A673 (cell line): Measurements from ENCODE around the gene HTR3E.

ENCODE experiments used
- EZH2 ChIP-seq: fragments of 200-600 bp; sonication (generic); IDR thresholded peaks from 2 replicates; pipeline ENCODE4 v1.6.1; 2017; ENCODE audit warnings: borderline replicate concordance, low read depth, mild to moderate bottlenecking, mixed read lengths, antibody characterized with exemption, low read length; ENCODE audit not compliant: poor library complexity, severe bottlenecking
- TF ChIP-seq, protein P1 (sequence below): fragments of 300-800, 200-600 bp; sonication (generic); conservative IDR thresholded peaks from 2 replicates; pipeline ENCODE4 v1.5.1; 2017; ENCODE audit warnings: low read depth, mild to moderate bottlenecking, antibody characterized with exemption, low read length, moderate library complexity, mixed read lengths

DNA sequence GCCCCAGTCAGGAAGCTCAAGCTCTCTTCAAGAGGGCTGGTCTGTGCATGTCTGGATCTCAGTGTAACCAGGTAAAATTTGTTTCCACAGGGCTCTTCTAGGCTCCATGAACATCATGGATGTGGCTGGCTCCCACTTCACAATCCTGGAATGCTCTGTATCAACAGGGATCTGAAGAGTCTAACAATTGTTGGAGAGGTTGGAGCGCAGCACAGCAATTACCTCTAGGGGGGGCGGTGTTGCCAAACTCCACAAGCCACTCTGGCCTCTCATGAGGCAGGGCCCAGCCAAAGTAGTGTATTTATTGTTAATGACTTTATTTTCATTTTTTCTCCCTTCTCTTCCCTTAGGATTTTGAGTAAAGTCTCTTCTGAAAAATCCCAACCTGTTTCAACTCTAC, 32.1 kb downstream of the HTR3E start:
- TF ChIP-seq, protein P1, sequence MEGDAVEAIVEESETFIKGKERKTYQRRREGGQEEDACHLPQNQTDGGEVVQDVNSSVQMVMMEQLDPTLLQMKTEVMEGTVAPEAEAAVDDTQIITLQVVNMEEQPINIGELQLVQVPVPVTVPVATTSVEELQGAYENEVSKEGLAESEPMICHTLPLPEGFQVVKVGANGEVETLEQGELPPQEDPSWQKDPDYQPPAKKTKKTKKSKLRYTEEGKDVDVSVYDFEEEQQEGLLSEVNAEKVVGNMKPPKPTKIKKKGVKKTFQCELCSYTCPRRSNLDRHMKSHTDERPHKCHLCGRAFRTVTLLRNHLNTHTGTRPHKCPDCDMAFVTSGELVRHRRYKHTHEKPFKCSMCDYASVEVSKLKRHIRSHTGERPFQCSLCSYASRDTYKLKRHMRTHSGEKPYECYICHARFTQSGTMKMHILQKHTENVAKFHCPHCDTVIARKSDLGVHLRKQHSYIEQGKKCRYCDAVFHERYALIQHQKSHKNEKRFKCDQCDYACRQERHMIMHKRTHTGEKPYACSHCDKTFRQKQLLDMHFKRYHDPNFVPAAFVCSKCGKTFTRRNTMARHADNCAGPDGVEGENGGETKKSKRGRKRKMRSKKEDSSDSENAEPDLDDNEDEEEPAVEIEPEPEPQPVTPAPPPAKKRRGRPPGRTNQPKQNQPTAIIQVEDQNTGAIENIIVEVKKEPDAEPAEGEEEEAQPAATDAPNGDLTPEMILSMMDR = peak; percentile 49
- TF ChIP-seq EZH2 = no peak
